Suprapubic skin (tissue), 4 donors: Measurements from ENCODE around the gene XPC.

Source experiments
- POLR2A ChIP-seq, 2 donors: fragments of 450-650 bp; IDR thresholded peaks; one replicate each; pipeline ENCODE4 v1.6.1; 2017; ENCODE audit warnings: antibody characterized with exemption in 2 of 2, mild to moderate bottlenecking in 2 of 2, moderate library complexity in 2 of 2
- POLR2AphosphoS5 ChIP-seq, 3 donors: sonication (generic); formaldehyde crosslinking; IDR thresholded peaks; one replicate each; pipeline ENCODE4 v1.6.1; 2017; ENCODE audit warnings: antibody characterized with exemption in 3 of 3
- TF ChIP-seq, protein P1 (sequence below), 2 donors: fragments of 200-600 bp in 1 of 2; fragments of 450-650 bp in 1 of 2; sonication (generic) in 1 of 2; IDR thresholded peaks; one replicate each; pipeline ENCODE4 v1.5.1; 2016 to 2019; ENCODE audit warnings: antibody characterized with exemption in 2 of 2, mild to moderate bottlenecking in 1 of 2, moderate library complexity in 1 of 2

DNA sequence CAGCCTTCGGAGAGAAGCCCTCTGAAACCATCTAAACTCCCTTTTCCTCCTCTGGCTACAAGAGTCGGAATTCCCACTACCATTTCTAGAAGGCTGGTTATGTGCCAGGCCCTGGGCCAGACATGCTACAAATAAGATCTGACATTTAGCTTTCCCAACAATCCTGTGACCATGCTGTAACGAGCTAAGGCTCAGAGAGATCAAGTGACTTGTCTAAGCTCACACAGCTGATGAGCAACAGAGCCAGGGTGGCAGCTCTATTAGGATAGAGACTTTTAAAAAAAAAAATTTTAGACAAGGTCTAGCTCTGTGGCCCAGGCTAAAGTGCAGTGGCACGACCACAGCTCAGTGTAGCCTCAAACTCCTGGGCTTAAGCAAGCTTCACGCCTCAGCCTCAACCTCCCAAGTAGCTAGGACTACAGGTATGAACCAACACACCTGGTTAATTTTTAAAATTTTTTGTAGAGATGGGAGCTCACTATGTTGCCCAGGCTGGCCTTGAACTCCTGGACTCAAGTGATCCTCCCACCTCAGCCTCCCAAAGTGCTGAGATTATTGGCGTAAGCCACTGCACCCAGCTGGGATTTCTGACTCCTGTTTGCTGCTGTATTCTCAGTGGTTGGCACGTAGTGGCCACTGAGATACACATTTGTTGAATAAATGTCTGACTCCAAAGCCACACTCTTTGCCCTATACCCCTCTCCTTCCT lies 34.8 kb upstream of the XPC start:
- TF ChIP-seq, protein P1, sequence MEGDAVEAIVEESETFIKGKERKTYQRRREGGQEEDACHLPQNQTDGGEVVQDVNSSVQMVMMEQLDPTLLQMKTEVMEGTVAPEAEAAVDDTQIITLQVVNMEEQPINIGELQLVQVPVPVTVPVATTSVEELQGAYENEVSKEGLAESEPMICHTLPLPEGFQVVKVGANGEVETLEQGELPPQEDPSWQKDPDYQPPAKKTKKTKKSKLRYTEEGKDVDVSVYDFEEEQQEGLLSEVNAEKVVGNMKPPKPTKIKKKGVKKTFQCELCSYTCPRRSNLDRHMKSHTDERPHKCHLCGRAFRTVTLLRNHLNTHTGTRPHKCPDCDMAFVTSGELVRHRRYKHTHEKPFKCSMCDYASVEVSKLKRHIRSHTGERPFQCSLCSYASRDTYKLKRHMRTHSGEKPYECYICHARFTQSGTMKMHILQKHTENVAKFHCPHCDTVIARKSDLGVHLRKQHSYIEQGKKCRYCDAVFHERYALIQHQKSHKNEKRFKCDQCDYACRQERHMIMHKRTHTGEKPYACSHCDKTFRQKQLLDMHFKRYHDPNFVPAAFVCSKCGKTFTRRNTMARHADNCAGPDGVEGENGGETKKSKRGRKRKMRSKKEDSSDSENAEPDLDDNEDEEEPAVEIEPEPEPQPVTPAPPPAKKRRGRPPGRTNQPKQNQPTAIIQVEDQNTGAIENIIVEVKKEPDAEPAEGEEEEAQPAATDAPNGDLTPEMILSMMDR (IDR thresholded peaks at IDR 0.05) = no peak
- no peak for TF ChIP-seq POLR2A (IDR thresholded peaks at IDR 0.05)
- no peak for TF ChIP-seq POLR2AphosphoS5 (IDR thresholded peaks at IDR 0.05)
